Panc1 (cell line): ENCODE results near the gene SLC34A3. TPM values are rescaled to one million over a fixed set of nuclear protein-coding genes. Genes with fewer than 3 reads are reported as not detected.

Experiments used
- ATAC-seq: fragments of 200-7000 bp; cut with Tn5 transposase; 2 replicates; pipeline ENCODE4 v1.9.1; 2020; ENCODE audit warnings: mild to moderate bottlenecking, moderate library complexity
- BruUV-seq: library from RNA; stranded (reverse); fragments of 400-500 nt; replicated peaks from 2 replicates; lab custom pipeline; 2021; lab: Mats Ljungman, UMichigan
- CTCF ChIA-PET: fragments of 300-600 bp; sonication (Branson Sonifier 250); formaldehyde crosslinking; loops from one replicate; lab custom pipeline; 2022; ENCODE audit warnings: antibody characterized with exemption; lab: Charles Lee
- POLR2A ChIA-PET: fragments of 300-600 bp; sonication (Branson Sonifier 250); formaldehyde crosslinking; loops from one replicate; lab custom pipeline; 2022; ENCODE audit warnings: antibody characterized with exemption; lab: Charles Lee
- DNase-seq: peaks from one replicate; pipeline ENCODE4 v3.0.0-alpha.2; 2010; ENCODE audit warnings: low read depth, low spot score
- H3K27ac ChIP-seq: 2 replicates; pipeline ENCODE4 v1.5.1; 2011; ENCODE audit warnings: mild to moderate bottlenecking, low read length, inconsistent platforms
- H3K27me3 ChIP-seq: fragments of 200-500 bp; sonication (Bioruptor generic); 2 replicates; pipeline ENCODE4 v1.6.0; 2014; ENCODE audit warnings: low read length, inconsistent platforms; ENCODE audit not compliant: control insufficient read depth, insufficient read depth
- H3K36me3 ChIP-seq: fragments of 200-500 bp; sonication (Bioruptor generic); 2 replicates; pipeline ENCODE4 v1.5.1; 2014; ENCODE audit warnings: inconsistent platforms, mild to moderate bottlenecking, low read length, moderate library complexity; ENCODE audit not compliant: control insufficient read depth, insufficient read depth
- H3K4me1 ChIP-seq: 2 replicates; pipeline ENCODE4 v1.5.1; 2011; ENCODE audit warnings: inconsistent platforms, mild to moderate bottlenecking, low read length, moderate library complexity; ENCODE audit not compliant: control insufficient read depth, insufficient read depth
- H3K4me3 ChIP-seq, 2 experiments: 2 replicates each; pipeline ENCODE4 v1.5.1; 2011 to 2012; ENCODE audit warnings: low read depth in 2 of 2, low read length in 2 of 2, mild to moderate bottlenecking in 2 of 2, inconsistent platforms in 1 of 2, moderate library complexity in 1 of 2
- H3K9me3 ChIP-seq: fragments of 200-500 bp; sonication (Bioruptor generic); 2 replicates; pipeline ENCODE4 v1.5.1; 2014; ENCODE audit warnings: low read depth, mild to moderate bottlenecking, inconsistent platforms, low read length, moderate library complexity; ENCODE audit not compliant: control insufficient read depth, insufficient read depth
- CTCF ChIP-seq: fragments of 450-650 bp; IDR thresholded peaks from 2 replicates; pipeline ENCODE4 v1.5.1; 2017; ENCODE audit warnings: mild to moderate bottlenecking
- POLR2AphosphoS5 ChIP-seq: IDR thresholded peaks from 2 replicates; pipeline ENCODE4 v1.6.1; 2012; ENCODE audit warnings: mild to moderate bottlenecking, low read depth, low read length, moderate library complexity
- REST ChIP-seq, 2 experiments: IDR thresholded peaks; 2 replicates each; pipeline ENCODE4 v1.6.1; 2011 to 2012; ENCODE audit warnings: low read depth in 2 of 2, control low read depth in 1 of 2, low read length in 1 of 2, mild to moderate bottlenecking in 1 of 2, moderate library complexity in 1 of 2; ENCODE audit not compliant: insufficient read depth in 1 of 2
- SIN3A ChIP-seq: IDR thresholded peaks from 2 replicates; pipeline ENCODE4 v1.6.1; 2012; ENCODE audit warnings: low read depth, mild to moderate bottlenecking, low read length, moderate library complexity, borderline replicate concordance; ENCODE audit not compliant: insufficient read depth
- TCF7L2 ChIP-seq: IDR thresholded peaks from 2 replicates; pipeline ENCODE4 v1.6.1; 2011; ENCODE audit warnings: mild to moderate bottlenecking, low read depth, low read length, inconsistent platforms
- in situ Hi-C: cut with HindIII; loops from 2 replicates; pipeline ENCODE4 v1.10.0; 2016; ENCODE audit warnings: low sequenced_read_pairs, low pct_unique_long_range_greater_than_20kb
- intact Hi-C: fragments of 100-400 bp; cut with micrococcal nuclease; formaldehyde crosslinking; loops from one replicate; pipeline ENCODE4 v1.10.0; 2022; ENCODE audit not compliant: unreplicated experiment
- total RNA-seq: library from RNA; stranded (reverse); gene quantifications from one replicate; pipeline ENCODE4 v1.2.1, GENCODE V29; 2021; ENCODE audit not compliant: unreplicated experiment

The SLC34A3 gene
- total RNA-seq, 1 experiment from 2014 or later: not detected

GRCh38 chr9:137190315-137190856 lies 40.3 kb upstream of the SLC34A3 start:
- DNase-seq (no peak), ATAC-seq (peak; percentile 36; the same call in 1 of the 2 replicates)
- Histone ChIP-seq H3K4me1 (peaks cover 37% of the 10 kb centered on the region), H3K27me3 (no peaks in the 10 kb centered on the region), H3K9me3 (no peaks in the 10 kb centered on the region), H3K4me3 (no peak overlapping the region), H3K36me3 (no peaks in the 10 kb centered on the region; the same call in 1 of the 2 replicates), H3K27ac (no peak overlapping the region)
- intact Hi-C loops: no loop called here
- POLR2A ChIA-PET: interaction anchor here (0.5 to 0.7 kb wide), 2 partner anchors 11 to 16 kb away, joined by 3 to 4 read pairs; no protein-coding TSS in a partner anchor
- CTCF ChIA-PET: interaction anchor here (0.5 to 0.7 kb wide), 3 partner anchors 22 to 67 kb away, joined by 5 to 10 read pairs (median 5); no protein-coding TSS in a partner anchor
- TF ChIP-seq REST (IDR thresholded peaks at IDR 0.05; ENCODE audit: insufficient read depth in 1 of 2, low read depth in 2 of 2, low read length in 1 of 2) (no peak), CTCF (peak; percentile 52; the same call in 1 of the 2 replicates)
- in situ Hi-C loops: no loop called here
- BruUV-seq: no TSS peak

GRCh38 chr9:137191245-137191644 lies 39.5 kb upstream of the SLC34A3 start:
- no peak overlapping the region for H3K27ac ChIP-seq

More at GRCh38 chr9:137191245-137191644, 39.5 kb upstream of the SLC34A3 start:
- Histone ChIP-seq H3K9me3 (no peaks in the 10 kb centered on the region), H3K4me1 (peaks cover 41% of the 10 kb centered on the region), H3K4me3 (no peak overlapping the region), H3K27me3 (no peaks in the 10 kb centered on the region), H3K36me3 (no peaks in the 10 kb centered on the region; the same call in 1 of the 2 replicates)
- intact Hi-C loops (no loop called here), in situ Hi-C loops (no loop called here)
- DNase-seq (no peak), ATAC-seq (no peak)
- BruUV-seq: no TSS peak
- TF ChIP-seq REST (IDR thresholded peaks at IDR 0.05; ENCODE audit: insufficient read depth in 1 of 2, low read depth in 2 of 2, low read length in 1 of 2) (no peak), CTCF (no peak), SIN3A (no peak), TCF7L2 (no peak), POLR2AphosphoS5 (no peak)
- POLR2A ChIA-PET: interaction anchor here (0.7 kb wide), 1 partner anchor 127 kb away, joined by 5 read pairs; no protein-coding TSS in a partner anchor
- CTCF ChIA-PET: interaction anchor here (0.7 kb wide), 1 partner anchor 28 kb away, joined by 5 read pairs; no protein-coding TSS in a partner anchor
